ENCODE data around the gene AUH.
"Not testable (repeated sequence)": the region's sequence is repeated elsewhere in the genome, so short reads cannot be mapped to it uniquely, and the experiment has no call there.

Gene AUH
- 14.2 to 17.2 (median 15.7) reads per million in 4 donors for total RNA-seq

- peak; percentile 76 to 86 (median 82) for DNase-seq
Measured at GRCh38 chr9:91361291-91362050, at the start of gene AUH. Gene AUH (minus strand): TSS chr9:91361918. CDS start chr9:91361889, 29 bp downstream.

GRCh38 chr9:91411096-91411771 is 49.5 kb upstream of the AUH start:
- no peak for DNase-seq

- DNase-seq: no peak
Measured at GRCh38 chr9:91410161-91410560, 48.4 kb upstream of the AUH start.

- DNase-seq: no peak
Measured at GRCh38 chr9:91408475-91408874, 46.8 kb upstream of the AUH start.

- no peak for DNase-seq
Measured at GRCh38 chr9:91407580-91408318, 46.0 kb upstream of the AUH start.

- no peak for DNase-seq
Measured at GRCh38 chr9:91405343-91406077, 43.8 kb upstream of the AUH start.

- DNase-seq: no peak
Measured at GRCh38 chr9:91403665-91404543, 42.2 kb upstream of the AUH start.

GRCh38 chr9:91398926-91399325 is 37.2 kb upstream of the AUH start:
- DNase-seq: no peak

GRCh38 chr9:91395553-91396471 is 34.1 kb upstream of the AUH start:
- DNase-seq: peak in 1 of 5 donors; percentile 89

GRCh38 chr9:91395106-91395552 is 33.4 kb upstream of the AUH start:
- DNase-seq: peak in 1 of 5 donors; percentile 21

- DNase-seq: no peak
Measured at GRCh38 chr9:91393826-91394225, 32.1 kb upstream of the AUH start.

GRCh38 chr9:91392435-91392834 is 30.7 kb upstream of the AUH start:
- DNase-seq: no peak

GRCh38 chr9:91391818-91392217 is 30.1 kb upstream of the AUH start:
- DNase-seq: no peak

GRCh38 chr9:91391412-91391811 is 29.7 kb upstream of the AUH start:
- no peak for DNase-seq

GRCh38 chr9:91389686-91390085 is 28.0 kb upstream of the AUH start:
- DNase-seq: not testable (repeated sequence)

- DNase-seq: no peak
Measured at GRCh38 chr9:91386765-91387164, 25.0 kb upstream of the AUH start.

GRCh38 chr9:91384954-91385353 is 23.2 kb upstream of the AUH start:
- DNase-seq: no peak

GRCh38 chr9:91383577-91383976 is 21.9 kb upstream of the AUH start:
- DNase-seq: no peak

- DNase-seq: no peak
Measured at GRCh38 chr9:91382298-91382697, 20.6 kb upstream of the AUH start.

GRCh38 chr9:91379426-91379825 is 17.7 kb upstream of the AUH start:
- DNase-seq: no peak
